T-helper 9 cell (primary cell): ENCODE results near the gene ZCCHC14.

ENCODE experiments used
- DNase-seq: peaks from one replicate; pipeline ENCODE4 v3.0.0-alpha.2; 2020

Gene ZCCHC14

GRCh38 chr16:87453326-87453725, 39.5 kb downstream of the ZCCHC14 start:
- no peak for DNase-seq

DNA sequence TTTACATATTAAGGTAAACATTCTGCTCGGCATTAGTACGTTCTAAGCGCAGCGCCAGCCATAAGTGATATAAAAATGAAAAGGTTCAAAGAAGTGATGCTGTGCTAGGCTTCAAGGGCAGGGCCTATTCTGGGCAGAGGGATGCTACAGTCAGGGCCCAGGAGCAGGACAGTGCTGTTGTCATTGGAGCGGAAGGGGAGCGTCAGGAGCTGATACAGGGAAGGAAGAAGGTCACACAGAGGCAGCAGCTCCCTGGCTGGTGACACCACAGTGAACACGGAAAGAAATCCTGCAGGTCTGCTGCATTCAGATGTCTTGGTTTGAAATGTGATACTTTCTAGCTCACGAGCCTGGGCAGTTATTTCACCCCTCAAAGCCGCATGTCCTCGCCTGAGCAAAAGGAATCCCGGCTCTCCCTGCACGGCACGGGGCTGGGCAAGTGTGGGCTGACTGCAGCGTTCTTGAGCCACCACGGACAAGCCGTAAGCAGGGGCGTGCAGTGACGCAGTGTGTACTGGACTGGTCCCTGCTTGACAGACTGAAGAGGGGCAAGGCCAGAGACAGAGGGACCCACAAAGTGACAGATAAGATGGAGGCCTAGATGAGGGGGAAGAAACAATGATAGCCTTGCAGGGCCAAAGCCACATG, 41.1 kb downstream of the ZCCHC14 start:
- DNase-seq, result no peak

DNA sequence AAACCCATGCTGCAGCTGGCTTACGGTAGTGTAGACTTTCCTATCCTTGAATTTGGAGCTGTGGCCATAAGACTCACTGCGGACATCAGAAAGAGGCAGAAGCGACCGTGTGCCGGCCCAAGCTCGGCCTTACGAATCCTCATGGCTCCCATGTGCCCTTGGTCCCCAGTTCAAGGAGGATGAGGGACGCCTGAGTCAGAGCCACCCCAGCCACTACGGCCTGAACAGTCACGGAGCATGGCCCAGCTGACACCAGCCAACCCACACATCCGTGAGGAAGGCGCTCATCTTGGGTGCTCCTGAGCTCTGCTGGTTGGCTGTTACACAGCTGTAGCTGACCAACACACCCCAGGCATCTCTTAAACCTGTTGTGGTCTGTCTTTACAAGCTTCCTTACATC, 44.0 kb downstream of the ZCCHC14 start:
- no peak for DNase-seq

- no peak for DNase-seq
These were observed 45.5 kb downstream of the ZCCHC14 start for GRCh38 chr16:87447323-87447722.

GRCh38 chr16:87446479-87446878, 46.3 kb downstream of the ZCCHC14 start:
- DNase-seq, result no peak

GRCh38 chr16:87445486-87445885, 47.3 kb downstream of the ZCCHC14 start:
- no peak for DNase-seq

DNA sequence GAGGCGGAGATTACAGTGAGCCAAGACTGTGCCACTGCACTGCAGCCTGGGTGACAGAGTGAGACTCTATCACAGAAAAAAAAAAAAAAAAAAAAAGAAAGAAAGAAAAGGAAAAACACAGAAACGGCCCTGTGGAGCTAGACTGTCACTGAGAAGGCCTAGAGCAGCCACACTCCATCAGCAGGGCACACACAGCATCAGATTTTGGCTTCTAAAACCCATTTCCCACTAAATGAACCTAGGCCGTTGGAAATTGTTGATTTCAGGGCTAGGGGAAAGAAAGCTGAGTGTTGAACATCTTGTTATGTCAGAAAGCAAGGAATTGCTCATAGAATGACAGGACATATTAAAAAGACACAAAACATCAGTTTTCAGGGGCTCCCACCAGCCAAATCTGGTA, 48.9 kb downstream of the ZCCHC14 start:
- DNase-seq, result no peak

DNA sequence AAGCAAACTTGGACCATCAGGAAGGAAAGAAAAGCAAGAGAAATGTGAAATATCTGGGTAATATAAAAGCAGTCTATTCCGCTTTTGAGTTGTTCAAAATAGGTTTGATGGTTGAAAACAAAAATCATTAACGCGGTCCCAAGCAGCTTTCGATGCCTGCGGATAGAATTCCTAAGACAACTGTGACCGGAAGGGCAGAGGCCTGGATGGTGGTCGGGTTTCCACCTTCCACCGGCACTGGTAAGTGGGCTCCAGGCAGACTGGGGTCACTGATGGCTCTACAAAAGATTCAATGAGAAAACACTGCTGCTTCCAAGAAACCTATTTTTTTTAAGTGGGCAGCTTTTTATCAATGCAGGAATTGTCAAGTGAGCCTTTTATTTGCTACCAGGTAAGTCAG, 49.8 kb downstream of the ZCCHC14 start:
- DNase-seq, result no peak

DNA sequence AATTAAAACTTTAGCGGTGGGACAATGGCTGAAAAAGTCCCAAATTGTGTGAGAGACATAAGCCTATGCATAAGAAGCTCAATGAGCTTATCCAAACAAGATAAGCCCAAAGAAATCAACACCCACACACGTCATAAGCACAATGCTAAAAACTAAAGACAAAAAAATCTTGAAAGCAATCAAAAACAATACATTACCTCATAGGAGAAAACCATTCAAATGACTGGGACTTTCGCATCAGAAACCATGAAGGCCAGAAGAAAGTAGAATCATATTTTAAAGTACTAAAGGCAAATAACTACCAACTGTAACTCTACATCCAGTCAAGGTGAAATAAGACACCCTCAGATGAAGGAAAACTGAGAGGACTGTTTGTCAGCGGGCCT, 50.2 kb downstream of the ZCCHC14 start:
- no peak for DNase-seq

DNA sequence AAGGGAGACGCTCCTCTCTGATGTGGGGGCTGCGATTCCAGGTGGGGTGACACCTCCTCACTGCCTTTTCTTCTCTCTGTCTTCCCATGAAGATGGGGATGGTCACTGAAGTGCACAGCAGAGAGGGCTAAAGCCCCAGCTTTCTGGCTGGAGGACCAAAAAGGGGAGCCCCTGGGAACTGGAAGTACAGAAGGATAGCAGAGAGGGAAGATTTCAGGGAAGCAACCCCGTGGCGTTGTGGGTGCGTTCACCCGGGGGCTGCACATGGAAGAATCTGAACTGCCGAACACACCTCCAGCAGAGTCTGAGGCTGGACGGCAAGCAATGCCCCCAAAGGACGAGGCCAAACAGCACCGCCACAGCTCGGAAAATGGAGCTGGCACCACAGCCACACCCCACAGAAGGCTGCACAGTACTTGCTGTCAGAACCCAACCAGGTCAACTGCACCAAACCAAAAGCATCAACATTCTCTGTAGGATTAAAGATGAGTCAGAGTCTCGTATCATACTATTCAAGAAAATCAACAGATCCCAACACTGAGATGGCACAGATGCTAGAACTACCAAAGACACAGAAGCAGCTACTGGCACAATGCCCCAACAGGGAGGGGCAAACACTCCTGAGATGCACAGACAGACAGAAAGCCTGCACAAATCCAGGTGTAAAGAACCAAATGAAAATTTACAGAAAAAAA, 50.8 kb downstream of the ZCCHC14 start:
- DNase-seq, result no peak

DNA sequence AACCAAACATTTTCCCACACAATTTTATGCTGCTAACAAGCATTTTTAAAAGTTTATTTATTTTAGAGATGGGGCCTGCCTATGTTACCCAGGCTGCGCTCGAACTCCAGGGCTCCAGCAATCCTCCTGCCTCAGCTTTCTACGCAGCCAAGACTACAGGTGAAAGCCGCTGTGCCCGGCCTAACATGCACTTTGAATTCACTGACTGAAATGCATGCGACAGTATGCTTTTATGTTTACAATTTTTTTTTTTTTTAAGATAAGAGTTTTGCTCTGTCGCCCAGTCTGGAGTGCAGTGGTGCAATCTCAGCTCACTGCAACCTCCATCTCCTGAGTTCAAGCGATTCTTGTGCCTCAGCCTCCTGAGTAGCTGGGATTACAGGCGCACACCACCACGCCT, 52.9 kb downstream of the ZCCHC14 start:
- DNase-seq, result no peak

DNA sequence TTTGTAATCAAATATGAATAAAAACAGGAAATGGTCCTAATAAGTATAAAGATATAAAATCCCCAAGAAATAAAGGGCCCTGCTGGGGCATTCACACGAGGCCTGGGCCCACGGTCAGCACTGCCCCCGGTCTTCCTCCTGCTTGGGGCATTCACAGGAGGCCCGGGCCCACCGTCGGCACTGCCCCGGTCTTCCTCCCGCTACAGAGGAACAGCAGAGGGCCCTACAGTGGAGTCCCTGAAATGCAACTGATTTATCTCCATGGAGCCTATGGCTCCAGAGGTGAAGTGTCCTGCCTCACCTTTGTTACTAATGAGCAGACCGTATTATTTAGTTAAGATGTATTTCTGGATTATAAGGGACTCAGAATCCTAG, 54.2 kb downstream of the ZCCHC14 start:
- DNase-seq, result no peak

DNA sequence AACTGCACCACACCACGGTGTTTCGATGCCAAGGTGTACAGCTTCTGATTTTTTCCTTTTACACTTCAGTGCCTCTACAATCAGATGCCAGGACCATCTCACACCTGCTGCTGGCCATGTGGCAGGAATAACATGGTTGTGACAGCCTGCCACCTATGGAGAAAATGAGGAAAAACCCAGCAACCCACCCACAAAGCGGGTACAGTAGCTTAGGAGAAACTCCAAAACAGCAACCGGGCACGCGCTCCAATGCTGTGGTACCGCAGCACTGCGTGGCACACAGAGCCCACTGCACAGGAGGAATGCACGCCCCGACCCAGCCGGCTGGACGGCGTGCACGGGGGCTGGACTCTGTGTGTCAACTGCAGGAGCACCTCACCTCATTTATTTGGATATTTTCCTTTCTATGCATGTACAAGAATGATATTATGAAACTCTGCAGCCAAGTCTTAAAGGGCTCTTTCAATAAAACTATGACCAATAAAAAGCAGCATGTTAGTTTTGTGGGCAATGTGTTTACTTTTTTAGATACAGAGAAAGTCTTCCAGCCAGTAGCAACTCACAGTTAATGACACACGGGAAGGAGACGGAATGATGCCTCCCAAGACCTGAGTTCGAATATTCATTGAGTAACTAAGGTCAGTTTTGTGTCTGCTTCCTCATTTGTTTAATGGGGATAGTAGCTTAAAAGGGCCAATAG, 54.8 kb downstream of the ZCCHC14 start:
- no peak for DNase-seq

DNA sequence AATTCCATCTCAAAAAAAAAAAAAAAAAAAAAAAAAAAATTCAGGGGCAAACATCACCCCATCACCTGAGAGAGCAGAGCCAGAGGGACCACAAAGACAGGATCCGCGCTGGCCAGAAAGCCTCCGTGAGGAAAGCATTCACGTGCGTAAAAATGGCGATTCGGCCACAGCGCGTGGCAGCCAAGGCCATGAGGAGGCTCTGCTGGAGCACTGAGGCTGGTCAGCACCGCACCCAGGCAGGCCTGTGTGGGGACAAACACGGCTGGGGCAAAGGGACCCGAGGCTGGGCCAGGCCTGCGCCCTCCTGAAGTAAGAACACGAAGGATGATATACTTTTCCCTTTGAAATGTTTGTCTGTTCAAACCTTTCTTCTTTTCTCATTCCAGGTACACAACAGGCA, 55.5 kb downstream of the ZCCHC14 start:
- DNase-seq, result no peak

DNA sequence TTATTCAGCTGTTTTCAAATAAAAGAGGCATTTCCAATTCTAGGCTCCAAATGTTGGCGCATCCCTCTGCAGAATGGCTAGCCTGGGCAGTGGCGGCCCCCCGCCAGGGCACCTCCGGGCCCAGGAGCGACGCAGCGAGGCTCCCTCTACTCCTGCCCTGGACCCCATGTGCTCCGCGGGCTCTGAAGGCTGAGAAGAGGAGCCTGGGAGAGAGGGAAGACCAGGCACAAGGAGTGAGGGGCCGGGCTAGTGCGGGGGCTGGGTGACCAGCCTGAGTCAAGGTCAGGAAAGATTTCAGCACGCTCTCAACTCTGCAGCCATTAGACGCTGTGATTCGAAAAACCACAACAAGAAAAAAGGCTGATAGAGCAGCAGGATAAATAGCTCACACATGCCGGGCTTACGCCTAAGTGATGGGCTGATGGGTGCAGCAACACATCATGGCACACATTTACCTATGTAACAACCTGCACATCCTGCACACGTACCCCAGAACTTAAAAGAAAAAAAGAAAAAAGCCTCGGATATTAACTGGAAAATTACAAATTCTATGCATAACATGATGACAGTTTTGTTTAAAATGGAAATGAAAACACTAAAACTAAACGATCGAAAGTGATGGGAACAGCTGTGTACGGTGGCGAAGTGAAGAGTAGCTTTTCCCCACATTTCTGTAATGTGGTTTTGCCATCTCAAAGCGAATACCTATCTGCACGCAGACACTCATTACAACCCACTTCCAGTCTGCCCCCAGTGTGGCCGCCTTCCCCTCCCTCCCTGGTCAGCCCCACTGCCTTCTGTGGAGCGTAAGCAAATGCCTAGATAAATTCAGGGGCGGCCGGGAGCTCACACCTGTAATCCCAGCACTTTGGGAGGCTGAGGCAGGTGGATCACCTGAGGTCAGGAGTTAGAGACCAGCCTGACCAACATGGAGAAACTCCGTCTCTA, 56.3 kb downstream of the ZCCHC14 start:
- DNase-seq, result no peak

DNA sequence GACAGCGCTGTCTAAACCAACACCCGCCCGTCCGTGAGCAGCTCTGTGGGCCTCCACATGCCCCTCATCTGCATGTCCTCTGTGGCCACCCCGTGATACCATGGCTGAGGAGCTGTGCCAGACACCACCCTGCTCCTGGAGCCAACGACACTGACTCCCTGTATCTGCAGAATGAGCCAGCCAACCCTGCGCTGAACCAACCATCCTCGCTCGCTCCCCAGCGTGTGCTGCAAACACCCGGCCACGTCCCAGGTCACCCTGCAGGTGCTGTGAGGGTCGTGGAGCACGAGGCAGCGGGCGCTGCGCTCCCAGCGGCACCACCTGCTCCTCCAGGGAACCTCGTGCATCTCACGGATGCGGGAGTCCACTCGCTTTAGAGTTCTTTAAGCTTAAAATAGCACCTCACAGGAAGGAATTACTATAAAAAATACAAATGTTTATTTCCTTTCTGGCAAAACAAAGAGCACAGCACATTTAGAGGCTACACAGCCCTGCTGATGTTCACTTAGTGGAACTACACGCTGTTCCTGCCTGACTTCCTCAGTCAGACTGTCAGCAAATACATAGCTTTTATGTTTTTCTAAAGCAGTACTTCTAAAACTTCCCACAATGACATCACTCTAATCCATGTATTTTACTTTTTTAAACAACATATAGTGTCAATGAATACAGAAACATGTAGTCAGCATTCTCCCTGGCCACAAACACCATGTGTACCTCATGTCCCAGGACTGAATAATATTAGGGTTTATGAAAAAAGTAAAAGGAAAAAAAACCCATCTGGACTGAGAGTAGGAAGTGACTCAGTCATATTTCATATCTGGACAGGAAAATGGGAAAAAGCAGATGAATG, 57.2 kb downstream of the ZCCHC14 start:
- DNase-seq, result no peak

- DNase-seq, result no peak
These were observed 58.6 kb downstream of the ZCCHC14 start for GRCh38 chr16:87434146-87434667.

DNA sequence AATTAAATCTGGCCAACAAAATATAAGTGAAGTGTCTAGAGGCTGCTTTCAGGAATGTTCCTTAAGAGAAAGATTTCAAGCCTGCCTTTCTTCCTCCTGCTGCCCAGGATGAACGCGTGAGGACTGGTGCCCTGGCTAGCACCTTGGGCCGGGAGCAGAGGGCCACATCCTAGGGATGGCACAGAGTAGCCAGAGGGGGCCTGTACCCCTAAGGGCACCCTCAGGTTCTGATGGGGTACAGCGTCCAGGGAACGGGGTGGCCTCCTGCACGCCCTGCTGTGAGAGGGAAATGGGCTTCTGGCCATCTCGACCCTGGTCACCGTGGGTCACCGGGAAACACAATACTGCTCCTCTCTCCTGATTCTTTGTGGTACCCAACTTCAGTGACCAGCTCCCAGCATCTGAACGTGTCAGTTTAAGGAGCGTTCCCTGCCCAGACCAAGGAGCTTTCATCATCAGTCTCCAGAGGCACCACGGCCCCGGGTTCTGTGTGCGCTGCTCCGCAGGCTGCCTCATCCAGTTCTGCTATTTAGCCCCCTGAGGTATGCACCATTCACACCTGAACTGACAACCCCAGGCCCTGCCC, 60.4 kb downstream of the ZCCHC14 start:
- no peak for DNase-seq

GRCh38 chr16:87431926-87432325, 60.9 kb downstream of the ZCCHC14 start:
- DNase-seq, result no peak

DNA sequence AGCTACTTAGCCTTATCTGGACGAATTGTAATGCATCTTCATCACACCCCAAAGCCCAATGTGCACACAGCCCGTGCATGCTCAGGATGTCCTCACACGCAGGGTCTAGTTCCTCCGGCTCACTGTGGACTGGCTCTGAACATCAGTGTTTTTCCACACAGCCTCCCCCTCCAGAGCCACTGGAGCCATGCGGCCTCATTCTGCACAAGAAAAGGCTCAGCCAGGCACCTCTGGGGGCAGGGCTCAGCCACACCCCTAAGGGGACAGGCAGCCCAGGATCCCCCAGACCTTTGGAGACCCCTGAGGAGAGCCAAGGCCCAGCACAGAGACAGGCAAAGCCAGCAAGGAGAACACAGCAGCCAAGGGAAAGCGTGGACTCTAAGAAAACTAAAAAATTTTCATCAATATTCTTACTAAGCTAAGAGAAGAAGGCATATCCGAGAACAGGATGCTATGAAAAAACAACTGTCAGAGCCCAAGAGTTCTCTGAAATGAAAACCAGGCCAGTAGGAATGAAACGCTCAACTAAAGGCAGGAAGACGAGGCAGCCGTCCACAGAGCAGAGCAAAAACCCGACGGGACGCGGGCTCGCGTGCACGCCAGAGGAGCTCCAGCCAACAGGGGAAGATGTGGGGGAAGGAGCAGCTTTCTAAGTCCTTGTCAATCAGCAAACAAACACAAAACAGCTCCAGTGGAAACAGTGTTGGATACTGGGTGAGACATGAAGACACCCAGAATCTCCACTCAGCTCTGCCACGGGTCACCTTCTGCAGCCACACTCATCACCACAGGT, 66.2 kb downstream of the ZCCHC14 start:
- no peak for DNase-seq

GRCh38 chr16:87425941-87426340, 66.9 kb downstream of the ZCCHC14 start:
- no peak for DNase-seq
